Sigmoid colon (tissue), 7 donors: ENCODE measurements around the gene LITAFD. TPM values are rescaled to one million over a fixed set of nuclear protein-coding genes. Genes with fewer than 3 reads are reported as not detected.

Experiments
- DNase-seq: peaks from one replicate; pipeline ENCODE4 v3.0.0-alpha.2; 2019
- H3K27ac ChIP-seq, 4 donors: fragments of 200-600 bp; sonication (generic); one replicate each; pipeline ENCODE4 v1.5.1; 2016 to 2019; ENCODE audit warnings: mild to moderate bottlenecking in 1 of 4
- H3K27me3 ChIP-seq, 3 donors: fragments of 200-600 bp; sonication (generic); one replicate each; pipeline ENCODE4 v1.5.1; 2019; ENCODE audit warnings: mild to moderate bottlenecking in 1 of 3
- H3K36me3 ChIP-seq, 4 donors: fragments of 200-600 bp; sonication (generic); one replicate each; pipeline ENCODE4 v1.5.1; 2016 to 2019
- H3K4me1 ChIP-seq, 4 donors: fragments of 200-600 bp; sonication (generic); one replicate each; pipeline ENCODE4 v1.5.1; 2017 to 2019
- H3K4me3 ChIP-seq, 4 donors: fragments of 200-600 bp; sonication (generic); one replicate each; pipeline ENCODE4 v1.5.1; 2017 to 2019; ENCODE audit warnings: mild to moderate bottlenecking in 2 of 4, moderate library complexity in 1 of 4
- H3K9me3 ChIP-seq, 4 donors: fragments of 200-600 bp in 3 of 4; sonication (generic) in 3 of 4; one replicate each; pipeline versions ENCODE4 v1.5.1 to v1.6.1; 2013 to 2019
- EP300 ChIP-seq, 4 donors: sonication (generic); formaldehyde crosslinking; IDR thresholded peaks; one replicate each; pipeline ENCODE4 v1.6.1; 2017; ENCODE audit warnings: antibody characterized with exemption in 4 of 4
- POLR2A ChIP-seq, 2 donors: fragments of 450-650 bp; IDR thresholded peaks; one replicate each; pipeline ENCODE4 v1.6.1; 2016; ENCODE audit warnings: antibody characterized with exemption in 2 of 2, mild to moderate bottlenecking in 2 of 2, moderate library complexity in 2 of 2
- POLR2AphosphoS5 ChIP-seq, 4 donors: sonication (generic); formaldehyde crosslinking; IDR thresholded peaks; one replicate each; pipeline ENCODE4 v1.6.1; 2017; ENCODE audit warnings: antibody characterized with exemption in 4 of 4
- whole genome bisulfite sequencing, 2 donors: extraction: QIAGEN DNeasy Blood & Tissue Kit; methylation state at CpG; one replicate each; pipeline ENCODE4 v1.1.7; 2013; 5-methylcytosine and 5-hydroxymethylcytosine counted together
- intact Hi-C: fragments of 100-400 bp; cut with DNase I; formaldehyde crosslinking; loops from one replicate; pipeline ENCODE4 v1.15.1; 2023
- polyA plus RNA-seq, 3 donors: library from polyadenylated mRNA; stranded (reverse); fragments of 200-250 nt; gene quantifications; one replicate each; pipeline ENCODE4 v1.2.3, GENCODE V29; 2013
- total RNA-seq, 4 donors: library from RNA; depleted of rRNA; stranded (reverse); fragments of >200 nt; gene quantifications; one replicate each; pipeline ENCODE4 v1.1.0, GENCODE V29; 2016
- TF ChIP-seq, protein P1 (sequence below), 4 experiments: fragments of 450-650 bp in 3 of 4; fragments of 200-600 bp in 1 of 4; IDR thresholded peaks; one replicate each; pipeline ENCODE4 v1.5.1; 2016 to 2019; ENCODE audit warnings: antibody characterized with exemption in 4 of 4, mild to moderate bottlenecking in 3 of 4, moderate library complexity in 2 of 4
- donor health status: healthy with polysubstance abuse.
- donor health status: Bipolar disorder and iron deficiency.
- donor health status: healthy.

Gene LITAFD
- total and polyA plus RNA-seq, 7 donors = not detected

DNA sequence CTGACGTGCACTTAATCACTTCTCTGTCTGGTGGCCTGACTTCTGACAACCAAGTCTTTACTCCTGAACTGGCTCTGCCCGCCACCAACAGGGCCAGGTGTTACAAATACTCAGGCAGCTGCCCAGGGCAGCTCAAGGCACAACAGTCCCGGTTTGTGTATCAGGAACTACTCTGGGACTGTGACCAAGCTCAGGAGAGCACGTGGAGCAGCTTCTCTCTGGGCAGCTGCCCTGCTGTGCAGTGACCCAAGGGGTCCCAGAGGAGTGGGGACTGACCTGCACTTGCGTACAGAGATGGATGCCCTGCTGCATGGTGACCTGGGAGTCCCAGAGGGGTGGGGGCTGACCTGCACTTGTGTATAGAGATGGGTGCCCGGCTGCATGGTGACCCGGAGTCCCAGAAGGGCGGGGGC, 21.9 kb downstream of the LITAFD start:
- Histone ChIP-seq H3K4me1 (no peaks in the 10 kb centered on the region), H3K9me3 (no peaks in the 10 kb centered on the region), H3K27ac (no peak overlapping the region), H3K27me3 (no peaks in the 10 kb centered on the region), H3K36me3 (peaks cover 57 to 100% (median 77%) of the 10 kb centered on the region in 4 donors), H3K4me3 (no peak overlapping the region)
- 86 to 95% methylated on average over 8 of the region's 8 CpGs for WGBS, 2 donors
- DNase-seq = no peak
- intact Hi-C loops = loop anchor here (5.0 kb wide), 1 partner anchor 103 kb away; no protein-coding TSS in a partner anchor
- TF ChIP-seq POLR2AphosphoS5 (IDR thresholded peaks at IDR 0.05) (no peak), EP300 (IDR thresholded peaks at IDR 0.05) (no peak)
- TF ChIP-seq, protein P1, sequence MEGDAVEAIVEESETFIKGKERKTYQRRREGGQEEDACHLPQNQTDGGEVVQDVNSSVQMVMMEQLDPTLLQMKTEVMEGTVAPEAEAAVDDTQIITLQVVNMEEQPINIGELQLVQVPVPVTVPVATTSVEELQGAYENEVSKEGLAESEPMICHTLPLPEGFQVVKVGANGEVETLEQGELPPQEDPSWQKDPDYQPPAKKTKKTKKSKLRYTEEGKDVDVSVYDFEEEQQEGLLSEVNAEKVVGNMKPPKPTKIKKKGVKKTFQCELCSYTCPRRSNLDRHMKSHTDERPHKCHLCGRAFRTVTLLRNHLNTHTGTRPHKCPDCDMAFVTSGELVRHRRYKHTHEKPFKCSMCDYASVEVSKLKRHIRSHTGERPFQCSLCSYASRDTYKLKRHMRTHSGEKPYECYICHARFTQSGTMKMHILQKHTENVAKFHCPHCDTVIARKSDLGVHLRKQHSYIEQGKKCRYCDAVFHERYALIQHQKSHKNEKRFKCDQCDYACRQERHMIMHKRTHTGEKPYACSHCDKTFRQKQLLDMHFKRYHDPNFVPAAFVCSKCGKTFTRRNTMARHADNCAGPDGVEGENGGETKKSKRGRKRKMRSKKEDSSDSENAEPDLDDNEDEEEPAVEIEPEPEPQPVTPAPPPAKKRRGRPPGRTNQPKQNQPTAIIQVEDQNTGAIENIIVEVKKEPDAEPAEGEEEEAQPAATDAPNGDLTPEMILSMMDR (IDR thresholded peaks at IDR 0.05) = no peak

DNA sequence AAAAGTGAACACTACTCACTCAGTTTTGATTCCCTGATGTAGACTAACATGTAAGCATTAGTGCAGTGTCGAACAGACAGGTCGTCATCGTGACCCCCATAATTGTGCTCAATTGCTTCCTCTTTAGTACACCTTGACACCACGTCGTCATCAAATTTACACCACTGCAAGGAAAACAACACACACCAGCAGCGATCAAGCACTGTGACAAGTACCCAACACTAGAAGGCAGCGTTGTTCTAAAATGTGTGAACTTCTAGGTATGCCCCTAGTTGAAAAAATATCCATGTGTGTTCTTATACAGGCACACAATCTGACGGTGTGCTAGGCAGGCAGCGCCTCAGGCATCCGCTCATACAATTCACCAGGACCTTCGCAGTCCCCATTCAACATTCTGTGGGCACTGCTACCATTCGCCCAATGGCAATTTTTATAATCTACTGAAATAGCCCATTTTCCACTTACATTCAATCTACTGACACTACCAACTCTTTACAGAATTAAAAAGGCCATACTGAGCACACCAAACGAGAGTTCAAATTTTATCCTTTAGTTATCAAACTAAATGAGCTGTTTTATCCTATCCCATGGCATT, 23.1 kb downstream of the LITAFD start:
- peaks cover 52 to 100% (median 74%) of the 10 kb centered on the region in 4 donors for H3K36me3 ChIP-seq

GRCh38 chr16:8905795-8906591, 23.8 kb downstream of the LITAFD start:
- H3K9me3 ChIP-seq = no peaks in the 10 kb centered on the region
- intact Hi-C loops = no loop called here
- no peak for DNase-seq
- TF ChIP-seq POLR2AphosphoS5 (IDR thresholded peaks at IDR 0.05) (no peak), EP300 (IDR thresholded peaks at IDR 0.05) (no peak), POLR2A (IDR thresholded peaks at IDR 0.05) (no peak)
- TF ChIP-seq, protein P1 (IDR thresholded peaks at IDR 0.05) = no peak
- whole genome bisulfite sequencing, 2 donors = 90% methylated on average over 14 of the region's 14 CpGs
- H3K27me3 ChIP-seq = no peaks in the 10 kb centered on the region
- H3K27ac ChIP-seq = no peak overlapping the region
- peaks cover 44 to 100% (median 71%) of the 10 kb centered on the region in 4 donors for H3K36me3 ChIP-seq
- no peaks in the 10 kb centered on the region for H3K4me1 ChIP-seq
- H3K4me3 ChIP-seq = no peak overlapping the region

More for the DNA sequence above, 23.1 kb downstream of the LITAFD start:
- no peak overlapping the region for H3K4me3 ChIP-seq
- H3K27ac ChIP-seq = no peak overlapping the region
- no peaks in the 10 kb centered on the region for H3K27me3 ChIP-seq
- no peaks in the 10 kb centered on the region for H3K4me1 ChIP-seq
- no peak for DNase-seq
- H3K9me3 ChIP-seq = no peaks in the 10 kb centered on the region
- WGBS, 2 donors = 52 to 72% methylated on average over 13 of the region's 13 CpGs
- TF ChIP-seq POLR2AphosphoS5 (IDR thresholded peaks at IDR 0.05) = no peak
- TF ChIP-seq, protein P1 (IDR thresholded peaks at IDR 0.05) = peak in 1 of 4 experiments; percentile 17
- intact Hi-C loops = no loop called here

- intact Hi-C loops = no loop called here
- H3K27me3 ChIP-seq = no peaks in the 10 kb centered on the region
- H3K36me3 ChIP-seq = peaks cover 35 to 100% (median 67%) of the 10 kb centered on the region in 4 donors
- no peaks in the 10 kb centered on the region for H3K4me1 ChIP-seq
- DNase-seq = no peak
- H3K4me3 ChIP-seq = no peak overlapping the region
- 83 to 89% methylated on average over 4 of the region's 4 CpGs for WGBS, 2 donors
- TF ChIP-seq POLR2AphosphoS5 (IDR thresholded peaks at IDR 0.05) (no peak), POLR2A (IDR thresholded peaks at IDR 0.05) (no peak), EP300 (IDR thresholded peaks at IDR 0.05) (no peak)
- TF ChIP-seq, protein P1 (IDR thresholded peaks at IDR 0.05) = no peak
- H3K9me3 ChIP-seq = no peaks in the 10 kb centered on the region
- no peak overlapping the region for H3K27ac ChIP-seq
Measured at GRCh38 chr16:8907096-8907495, 24.9 kb downstream of the LITAFD start.
